A549 treated with dexamethasone at 1 μM for 4 hours (cell line): ENCODE results near the gene PPIE. TPM values are rescaled to one million over a fixed set of nuclear protein-coding genes. Genes with fewer than 3 reads are reported as not detected.

Source experiments
- total RNA-seq: library from RNA; stranded (reverse); fragments of 200-300 nt; extraction: Qiagen RNA extraction; gene quantifications from 5 replicates; pipeline ENCODE4 v1.2.3, GENCODE V29; 2022

Gene PPIE
- 36.5 to 39.9 TPM (median 36.8 TPM) in 5 replicates for total RNA-seq

DNA sequence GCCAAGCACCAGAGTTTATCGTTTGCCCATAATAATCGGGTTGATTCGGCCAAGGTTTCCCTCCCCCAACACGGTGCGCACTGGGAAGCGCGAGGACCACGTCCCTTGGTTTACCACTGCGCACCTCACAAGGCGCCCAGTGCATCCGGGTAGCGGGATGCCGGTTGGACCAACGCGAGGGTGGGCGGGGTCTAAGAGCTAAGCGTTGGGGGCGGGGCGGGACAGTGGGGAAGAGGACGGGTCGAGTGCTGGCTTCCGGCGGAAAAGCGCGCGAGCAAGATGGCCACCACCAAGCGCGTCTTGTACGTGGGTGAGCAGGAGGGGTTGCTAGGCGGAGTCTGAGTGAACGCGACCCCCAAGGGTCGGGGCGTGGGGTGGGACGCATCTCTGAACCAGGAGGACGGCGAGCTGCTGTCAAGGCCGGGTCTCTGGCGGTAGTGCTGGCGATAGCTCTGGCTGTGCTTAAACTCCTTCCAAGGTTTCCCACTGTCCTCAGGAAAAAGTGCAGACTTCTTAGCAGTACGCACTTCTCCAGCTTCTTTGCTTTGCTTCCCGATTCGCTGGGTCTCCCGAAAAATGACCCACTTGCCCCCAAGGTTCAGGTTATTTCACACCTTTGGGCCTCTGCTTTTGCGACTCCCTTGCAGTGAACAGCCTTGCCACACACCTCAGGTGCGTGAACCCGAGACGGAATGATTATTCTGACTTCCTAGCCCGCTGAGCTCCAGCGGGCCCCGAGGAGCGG lies at the start of gene PPIE:
Gene PPIE, plus strand, starts transcription at position 261 of the 745 bp plus-strand sequence. Its CDS starts 19 bp downstream, at position 280.

GRCh38 chr1:39691383-39692151 lies 47.1 kb upstream of the PPIE start, which contains the start of gene HPCAL4:
TSS of gene HPCAL4 (minus strand) at chr1:39691433. CDS start at chr1:39684603, 6,830 bp downstream.

DNA sequence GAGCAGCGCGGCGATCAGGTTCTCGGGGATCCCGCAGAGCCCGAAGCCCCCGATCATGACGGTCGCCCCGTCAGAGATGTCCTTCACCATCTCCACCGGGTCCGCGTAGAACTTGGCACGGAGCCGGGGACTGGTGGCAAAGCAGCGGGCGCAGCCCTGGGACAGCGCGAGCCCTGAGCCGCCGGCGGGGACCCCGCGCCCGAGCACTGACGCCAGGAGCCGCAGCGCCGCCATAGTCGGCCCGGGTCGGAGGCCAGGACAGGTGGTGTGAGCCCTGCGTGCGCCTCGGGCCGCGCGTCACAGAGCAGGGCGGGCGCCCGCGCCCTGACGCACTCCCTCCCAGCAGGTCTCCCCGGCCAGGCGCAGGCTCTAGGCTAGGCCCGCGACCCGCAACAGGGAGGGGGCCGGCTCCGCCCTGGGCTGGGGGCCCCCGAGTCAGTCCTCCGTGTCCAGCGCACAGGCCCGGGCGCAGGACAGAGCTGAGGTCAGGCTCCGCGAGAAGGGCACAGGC lies 32.4 kb downstream of the PPIE start, which contains the start of gene OXCT2:
Gene OXCT2, minus strand, starts transcription at position 327 of the 511 bp plus-strand sequence. Its CDS starts 93 bp downstream, at position 234.

DNA sequence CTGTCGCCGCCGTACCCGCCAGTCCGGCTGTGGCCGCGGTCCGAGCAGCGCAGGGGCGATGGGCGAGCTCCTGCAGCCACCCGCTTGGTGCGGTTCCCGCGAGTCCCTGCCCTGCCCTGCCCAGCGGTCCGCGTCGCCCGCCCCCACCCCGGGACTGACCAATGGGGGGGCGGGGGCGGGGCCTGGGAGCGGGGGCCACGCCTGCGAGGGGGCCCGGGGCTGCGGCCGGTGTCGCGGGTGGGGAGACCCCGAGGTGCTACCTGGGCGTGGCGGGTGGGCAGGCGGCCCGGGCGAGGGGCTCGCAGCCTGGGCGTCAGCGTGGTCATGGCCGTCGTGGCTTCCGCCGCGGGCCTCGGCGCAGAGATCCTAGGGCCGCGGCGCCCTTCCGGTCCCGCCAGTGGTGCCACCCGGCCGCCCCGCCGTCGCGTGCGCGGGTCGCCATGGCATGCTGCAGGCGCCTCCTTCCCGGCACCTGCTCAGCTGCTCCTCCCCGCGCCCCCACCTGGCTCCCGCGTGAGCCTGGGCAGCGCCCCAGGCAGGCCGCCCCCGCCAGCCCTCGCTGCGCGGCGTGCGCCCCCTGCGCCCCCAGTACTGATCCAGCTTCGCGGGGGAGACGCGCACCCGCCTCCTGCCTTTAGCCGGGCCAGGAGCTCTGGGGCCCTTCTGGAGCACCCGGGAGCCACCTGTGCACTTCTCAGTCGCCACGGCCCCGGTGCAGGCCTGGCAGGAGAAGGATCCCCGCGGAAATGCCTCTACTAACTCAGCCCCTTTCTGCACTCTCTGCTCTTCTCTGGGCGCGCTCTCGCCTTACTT lies 50.3 kb downstream of the PPIE start, which contains the start of gene BMP8B:
Gene BMP8B, minus strand, starts transcription at position 108 of the 813 bp plus-strand sequence. CDS start 380 bp downstream, outside the sequence.

Other genes with a start within 250 kb of the PPIE start
- 0.08 to 0.20 TPM (median 0.11 TPM) in 5 replicates for gene BMP8A, start 247.2 kb upstream of the PPIE start, total RNA-seq
- 114 to 158 TPM (median 120 TPM) in 5 replicates for gene PABPC4, start 162.1 kb upstream of the PPIE start, total RNA-seq
- 2.8 to 4.0 TPM (median 3.6 TPM) in 5 replicates for gene HEYL, start 99.2 kb upstream of the PPIE start, total RNA-seq
- gene NT5C1A, start 66.8 kb upstream of the PPIE start, total RNA-seq, result not detected in 5 replicates
- 0.21 to 0.34 TPM (median 0.26 TPM) in 5 replicates for gene HPCAL4, start 47.4 kb upstream of the PPIE start, total RNA-seq
- 0.39 to 0.72 TPM (median 0.62 TPM) in 5 replicates for gene OXCT2, start 32.5 kb downstream of the PPIE start, total RNA-seq
- 4.2 to 5.9 TPM (median 5.2 TPM) in 5 replicates for gene BMP8B, start 50.0 kb downstream of the PPIE start, total RNA-seq
- 14.9 to 16.1 TPM (median 15.5 TPM) in 5 replicates for gene TRIT1, start 144.6 kb downstream of the PPIE start, total RNA-seq
- gene MYCL, start 163.0 kb downstream of the PPIE start, total RNA-seq, result 1.1 to 1.9 TPM (median 1.6 TPM) in 5 replicates
- gene MFSD2A, start 216.3 kb downstream of the PPIE start, total RNA-seq, result 8.4 to 11.4 TPM (median 10.4 TPM) in 5 replicates